GM21423 (cell line): ENCODE measurements around the gene TDO2.
A peak's percentile ranks its signal among the peaks of the same experiment; 100 is the strongest.

Source experiments
- ATAC-seq: cut with Tn5 transposase; IDR thresholded peaks from one replicate; pipeline ENCODE4 v1.9.1; 2021; ENCODE audit warnings: mild to moderate bottlenecking, moderate library complexity; ENCODE audit not compliant: unreplicated experiment

TDO2 gene

DNA sequence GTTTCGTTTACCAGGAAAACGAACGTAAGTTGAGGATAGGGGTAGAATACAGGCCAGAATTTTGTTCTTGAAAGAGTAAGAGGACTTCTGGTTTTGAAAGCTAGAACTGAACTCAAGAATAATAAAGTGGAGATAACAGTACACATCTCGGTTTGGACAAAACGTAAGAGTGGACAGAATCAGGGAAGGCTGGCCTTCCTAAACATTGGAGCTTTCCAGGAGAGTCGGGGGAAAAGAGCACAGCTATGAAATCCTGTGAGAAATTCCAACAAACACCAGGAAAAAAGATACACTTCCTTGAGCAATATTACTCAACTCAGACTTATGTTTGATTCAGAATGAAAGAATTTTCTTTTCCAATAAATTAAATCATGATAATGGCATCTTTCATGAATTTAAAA is 49.0 kb downstream of the TDO2 start:
- ATAC-seq = no peak

DNA sequence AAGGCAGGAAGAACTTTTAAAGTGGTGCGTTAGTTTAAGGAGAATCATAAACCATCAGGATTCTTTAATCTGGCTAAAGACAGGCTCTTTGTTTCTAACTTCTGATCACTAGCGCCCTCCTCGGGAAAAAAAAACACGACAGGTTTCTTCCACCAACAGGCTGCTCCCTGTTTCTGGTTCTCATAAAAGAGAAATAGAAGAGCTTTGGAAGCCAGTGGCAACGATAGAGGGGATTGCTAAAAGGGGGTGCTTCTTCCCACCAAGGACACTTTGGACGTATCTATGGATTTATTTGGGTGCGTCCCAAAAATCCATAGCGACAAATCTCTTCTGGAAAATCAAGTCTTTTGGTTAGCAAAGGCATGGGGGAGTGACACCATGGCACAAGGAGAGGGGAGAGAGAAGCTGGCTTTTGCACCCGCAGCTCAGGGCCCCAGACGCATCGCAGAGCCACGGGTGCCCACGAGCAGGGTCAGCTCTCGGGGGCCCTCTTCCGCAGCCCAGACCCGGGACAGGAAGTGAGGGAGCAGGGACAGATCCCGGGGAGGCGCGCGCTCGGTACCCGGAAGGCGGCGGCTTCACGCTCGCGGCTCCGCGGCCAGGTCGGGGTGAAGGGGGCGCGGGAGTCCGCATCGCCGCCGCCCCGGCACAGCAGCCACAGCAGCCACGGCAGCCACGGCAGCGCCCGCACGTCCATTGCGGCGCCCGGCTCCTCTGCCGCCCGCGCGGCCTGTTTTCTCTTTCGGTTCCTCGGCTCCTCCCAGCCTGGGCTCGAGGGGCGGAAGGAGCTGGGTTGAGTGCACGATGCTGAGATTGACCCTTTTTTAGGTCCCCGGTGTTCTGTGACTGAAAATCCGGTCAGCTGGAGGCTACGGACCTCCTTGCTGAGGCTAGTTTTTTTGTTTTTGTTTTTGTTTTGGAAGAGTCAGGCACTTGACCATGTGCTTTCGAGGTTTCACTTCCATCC is 49.9 kb downstream of the TDO2 start, which contains the start of gene CTSO:
Gene CTSO, minus strand, starts transcription at position 716 of the 967 bp plus-strand sequence. Its CDS starts 19 bp downstream, at position 697.
- ATAC-seq = peak; percentile 94

DNA sequence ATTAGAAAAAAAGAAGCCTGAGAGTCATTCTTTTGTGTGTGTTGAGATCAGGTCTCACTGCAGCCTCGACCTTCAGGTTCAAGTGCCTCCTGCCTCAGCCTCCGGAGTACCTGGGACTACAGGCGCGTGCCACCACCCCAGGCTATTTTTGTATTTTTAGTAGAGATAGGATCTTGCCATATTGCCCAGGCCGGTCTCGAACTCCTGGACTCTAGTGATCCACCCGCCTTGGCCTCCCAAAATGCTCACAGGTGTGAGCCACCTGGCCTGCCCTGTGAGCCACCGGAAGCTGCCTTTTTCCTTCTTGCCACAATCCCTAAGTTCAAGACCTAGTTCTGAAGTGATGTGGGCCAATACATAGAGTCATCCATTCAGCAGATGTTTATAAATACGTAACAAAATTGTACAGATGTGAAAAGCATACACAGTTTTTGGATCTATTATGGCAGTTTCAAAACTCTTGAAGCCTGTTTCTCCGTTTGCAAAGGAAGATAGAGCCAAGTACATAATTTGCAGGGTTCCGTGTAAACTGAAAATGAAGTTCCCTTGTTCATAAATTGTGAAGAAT is 50.7 kb downstream of the TDO2 start:
- no peak for ATAC-seq

DNA sequence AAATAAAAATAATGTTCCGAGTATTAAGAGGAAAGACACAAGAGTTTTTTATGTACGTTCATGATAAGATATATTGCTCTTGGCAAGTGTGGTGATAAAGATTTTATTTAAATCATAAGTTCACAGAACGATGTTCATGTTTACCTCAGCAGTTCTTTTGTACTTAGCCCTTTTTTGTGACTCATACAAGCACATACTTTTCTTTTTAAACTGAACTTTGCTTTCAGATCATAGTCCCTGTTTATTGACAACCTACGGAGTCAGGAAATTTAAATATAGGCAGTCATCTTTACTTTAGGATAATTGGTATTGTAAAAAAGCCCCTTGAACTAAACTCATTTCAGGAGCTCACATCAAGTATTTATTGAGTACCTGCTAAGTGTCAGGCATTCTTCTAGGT is 51.4 kb downstream of the TDO2 start:
- no peak for ATAC-seq

DNA sequence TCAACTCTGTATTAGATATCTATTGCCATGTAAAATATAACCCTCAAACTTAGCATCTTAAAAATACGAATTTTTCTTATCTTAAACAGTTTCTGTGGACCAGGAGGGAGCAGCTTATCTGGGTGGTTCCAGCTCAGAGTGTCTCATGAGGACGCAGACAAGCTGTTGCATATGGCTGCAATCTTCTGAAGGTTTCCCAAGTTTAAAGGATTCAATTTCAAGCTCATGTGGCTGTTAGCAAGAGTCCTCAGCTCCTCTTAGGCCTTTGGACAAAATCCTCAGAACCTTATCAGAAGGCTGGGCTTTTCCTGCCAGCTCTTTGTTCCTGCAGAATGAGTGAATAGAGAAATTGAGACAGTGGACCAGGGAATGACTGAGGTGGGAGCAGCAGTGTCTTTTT is 53.0 kb downstream of the TDO2 start:
- no peak for ATAC-seq

DNA sequence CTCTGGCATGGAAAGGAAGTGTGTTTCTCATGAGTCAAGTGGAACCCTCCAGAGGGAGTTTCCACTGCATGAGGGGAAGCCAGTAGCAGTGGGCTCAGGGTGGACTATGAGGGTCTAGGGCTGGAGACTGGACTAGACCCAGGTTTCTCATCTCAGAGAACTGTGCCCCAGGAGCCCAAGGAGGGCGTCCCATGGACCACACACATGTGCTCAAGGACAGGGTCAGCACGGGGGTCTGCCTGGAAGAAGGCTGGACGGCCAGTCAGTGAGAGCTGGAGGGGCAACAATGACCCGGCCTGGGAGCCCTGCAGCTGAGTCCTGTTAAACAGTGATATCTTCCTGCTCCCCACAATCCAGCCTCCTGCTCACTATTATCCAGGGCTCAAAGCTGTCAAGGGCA is 55.9 kb downstream of the TDO2 start:
- ATAC-seq = no peak

DNA sequence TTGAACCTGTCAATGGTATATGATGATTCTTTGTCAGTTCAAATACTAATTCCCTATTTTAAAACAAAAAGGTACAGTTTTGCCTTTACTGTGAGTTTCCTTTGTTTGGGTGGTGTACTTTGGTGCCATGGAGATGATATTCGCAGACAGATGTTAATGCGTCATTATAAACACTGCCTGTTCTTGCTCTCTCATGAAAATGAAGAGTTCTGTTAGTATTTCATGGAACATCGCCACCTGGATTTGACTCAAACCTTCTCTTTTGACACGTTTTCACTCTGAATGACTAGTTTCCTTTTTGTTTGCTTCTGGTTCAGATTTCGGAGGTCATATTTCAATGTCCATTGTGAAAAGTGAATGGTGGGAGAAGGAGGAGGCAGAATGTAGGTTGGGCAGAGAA is 57.0 kb downstream of the TDO2 start:
- ATAC-seq = no peak

DNA sequence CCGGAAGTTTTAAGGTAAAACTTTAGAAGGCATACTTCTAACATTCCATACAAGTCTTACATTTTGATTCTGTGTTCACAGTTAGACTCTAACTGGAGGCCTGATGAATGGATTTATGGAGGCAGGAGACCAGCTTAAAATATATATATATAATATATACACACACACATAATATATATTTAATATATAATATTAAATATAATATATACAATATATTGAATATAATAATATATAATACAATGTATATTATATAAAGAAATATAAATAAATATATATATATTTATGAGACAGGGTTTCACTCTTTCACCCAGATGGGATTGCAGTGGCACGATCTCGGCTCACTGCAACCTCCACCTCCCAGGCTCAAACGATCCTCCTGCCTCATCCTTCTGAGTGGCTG is 58.1 kb downstream of the TDO2 start:
- no peak for ATAC-seq

DNA sequence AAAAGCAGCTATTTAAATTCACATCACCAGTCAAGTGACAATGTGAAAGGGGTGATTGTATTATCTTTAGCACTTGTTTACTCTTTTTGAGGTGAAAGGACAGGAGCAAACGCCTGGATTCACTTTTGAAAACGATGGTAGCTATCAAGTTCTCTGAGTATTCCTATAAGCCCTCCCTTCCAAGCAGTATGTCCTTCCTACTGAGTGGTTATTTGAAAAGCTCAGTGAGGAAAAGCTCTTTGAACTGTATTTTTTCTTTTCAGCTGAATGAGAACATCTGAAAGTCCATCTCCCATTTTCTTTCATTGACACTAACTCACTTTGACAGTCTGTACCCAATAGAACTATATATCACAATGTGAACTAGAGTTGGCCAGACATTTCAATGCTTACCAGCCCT is 59.3 kb downstream of the TDO2 start:
- ATAC-seq = no peak

DNA sequence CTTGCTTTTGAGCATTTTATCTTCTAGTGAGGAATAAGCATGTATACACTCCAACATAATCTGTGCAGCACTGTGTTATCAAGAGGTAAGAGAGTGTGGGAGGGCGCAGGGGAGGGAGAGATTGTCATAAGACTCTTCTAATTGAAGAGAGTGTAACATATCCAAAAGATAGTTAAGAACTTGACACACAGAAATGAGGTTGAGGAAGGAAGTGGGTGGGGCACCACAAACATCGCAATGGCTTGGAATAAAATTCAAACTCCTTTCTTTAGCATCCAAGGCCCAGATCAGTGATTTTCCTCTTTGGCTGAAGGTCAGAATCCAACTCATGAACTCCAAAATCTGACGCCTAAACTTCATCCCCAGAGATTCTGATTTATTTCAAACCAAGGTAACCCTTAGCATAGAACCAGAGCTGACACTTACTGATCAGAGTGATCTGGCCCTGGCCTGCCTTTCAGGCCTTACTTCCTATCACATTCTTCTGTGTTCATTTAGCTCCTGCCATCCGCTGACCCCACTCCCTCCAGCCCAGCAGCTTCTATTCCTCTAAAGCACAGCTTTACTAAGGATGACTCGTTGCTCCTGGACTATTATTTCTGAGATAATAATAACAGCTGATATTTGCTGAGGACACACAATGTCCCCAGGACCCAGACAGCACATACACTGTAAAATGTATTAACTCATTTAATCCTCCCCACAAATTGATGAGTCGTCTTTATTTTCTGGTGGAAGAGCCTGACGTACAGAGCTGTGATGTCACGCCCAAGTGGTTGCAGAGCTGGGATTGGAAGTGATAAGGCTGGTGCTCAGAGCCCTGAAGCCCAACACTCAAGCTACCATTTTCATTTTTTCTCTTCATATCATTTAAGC is 60.8 kb downstream of the TDO2 start:
- ATAC-seq = no peak

DNA sequence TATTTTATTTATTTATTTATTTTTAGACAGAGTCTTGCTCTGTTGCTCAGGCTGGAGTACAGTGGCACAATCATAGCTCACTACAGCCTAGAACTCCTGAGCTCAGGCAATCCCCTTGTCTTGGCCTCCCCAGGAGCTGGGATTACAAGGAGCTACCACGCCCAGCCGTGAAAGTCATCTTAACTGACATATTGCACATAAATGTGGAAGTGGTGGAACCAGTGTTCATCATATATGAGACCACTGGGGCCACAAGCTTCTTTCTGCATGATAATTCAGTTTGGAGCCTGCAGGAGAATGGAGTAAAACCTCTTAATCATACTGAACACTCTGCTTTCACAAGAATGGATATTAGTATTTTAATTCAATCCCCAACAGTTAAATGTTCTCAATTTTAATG is 62.7 kb downstream of the TDO2 start:
- ATAC-seq = no peak

DNA sequence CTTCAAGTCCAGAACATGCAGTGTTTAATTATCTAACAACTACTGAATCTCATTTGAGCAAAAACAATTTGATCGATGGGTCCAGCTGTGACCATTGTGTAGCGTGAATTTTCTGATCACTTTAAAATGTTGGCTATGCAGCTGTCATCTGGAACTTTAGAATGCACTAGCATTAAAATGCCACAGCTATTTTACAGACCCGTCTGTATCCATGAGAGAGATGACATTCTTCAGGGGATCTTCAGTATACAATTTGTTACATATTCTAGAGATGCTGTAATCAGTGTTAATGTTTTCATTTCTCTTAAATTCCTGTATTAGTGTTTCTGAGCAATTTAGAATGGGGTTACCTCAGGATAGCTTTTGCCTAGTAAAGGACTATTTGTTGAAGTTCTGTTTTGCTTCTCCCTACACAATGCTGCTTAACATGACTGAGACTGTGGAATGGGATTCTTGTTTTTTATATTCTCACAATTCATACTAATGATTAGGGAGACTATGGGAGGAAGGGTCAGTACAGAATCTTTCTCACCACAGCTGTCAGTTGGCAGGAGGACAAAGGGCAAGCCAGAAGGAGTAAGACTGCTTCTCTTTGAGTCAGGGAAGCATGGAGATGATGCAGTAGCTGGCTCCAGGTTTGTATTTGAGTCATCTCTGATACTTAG is 63.4 kb downstream of the TDO2 start:
- no peak for ATAC-seq
